MG63 (cell line): ENCODE results near the gene LCE2B. TPM values are rescaled to one million over a fixed set of nuclear protein-coding genes. Genes with fewer than 3 reads are reported as not detected.

Experiments
- DNase-seq: peaks from one replicate; pipeline ENCODE4 v3.0.0-alpha.2; 2020
- H3K27me3 ChIP-seq: fragments of 250-450 bp; sonication (Bioruptor Pico); 2 replicates; pipeline ENCODE4 v1.5.1; 2020; ENCODE audit warnings: mild to moderate bottlenecking, moderate library complexity
- H3K36me3 ChIP-seq: fragments of 250-450 bp; sonication (Bioruptor Pico); 2 replicates; pipeline ENCODE4 v1.5.1; 2020; ENCODE audit warnings: mild to moderate bottlenecking, moderate library complexity
- H3K4me3 ChIP-seq: fragments of 250-450 bp; sonication (Bioruptor Pico); 2 replicates; pipeline ENCODE4 v1.5.1; 2020; ENCODE audit warnings: mild to moderate bottlenecking, moderate library complexity
- H3K9me3 ChIP-seq: fragments of 250-450 bp; sonication (Bioruptor Pico); 2 replicates; pipeline ENCODE4 v1.5.1; 2020; ENCODE audit warnings: mild to moderate bottlenecking, moderate library complexity
- total RNA-seq: library from RNA; depleted of rRNA; stranded (reverse); fragments of >200 nt; shearing (Covaris generic); gene quantifications from 2 replicates; pipeline ENCODE4 v1.2.3, GENCODE V29; 2014; ENCODE audit warnings: low replicate concordance; rRNA removed

Gene LCE2B
- total RNA-seq, 1 experiment from 2014 or later, result not detected

DNA sequence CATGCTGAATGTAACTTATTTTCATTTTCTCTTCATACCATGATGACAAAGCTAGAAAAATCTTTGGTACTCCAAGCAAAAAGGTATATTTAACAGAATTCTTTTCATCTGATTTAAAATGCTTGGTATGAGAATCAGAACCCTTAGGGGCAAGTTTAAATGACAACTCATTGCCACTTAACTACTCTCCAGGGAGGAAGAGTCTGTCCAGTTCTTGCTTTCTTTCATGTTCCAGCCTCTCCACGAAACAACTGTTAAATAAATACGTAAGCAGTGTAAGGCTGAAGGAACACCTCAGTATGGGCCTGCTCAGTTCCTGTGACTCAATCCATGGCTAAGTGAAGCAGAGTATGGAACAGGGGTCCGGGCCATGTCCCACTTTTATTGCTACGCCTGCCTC is 13.8 kb downstream of the LCE2B start:
- no peak for DNase-seq
- Histone ChIP-seq H3K9me3 (no peaks in the 10 kb centered on the region), H3K36me3 (no peaks in the 10 kb centered on the region), H3K4me3 (no peak overlapping the region), H3K27me3 (no peaks in the 10 kb centered on the region)

- Histone ChIP-seq H3K27me3 (no peaks in the 10 kb centered on the region), H3K9me3 (no peaks in the 10 kb centered on the region), H3K36me3 (no peaks in the 10 kb centered on the region), H3K4me3 (no peak within 1 kb of the TSS)
- no peak for DNase-seq
These were observed 21.9 kb downstream of the LCE2B start, which contains the start of gene LCE4A for GRCh38 chr1:152707860-152708259. LCE4A (plus strand) TSS chr1:152708160; CDS start chr1:152709076, 916 bp downstream.

DNA sequence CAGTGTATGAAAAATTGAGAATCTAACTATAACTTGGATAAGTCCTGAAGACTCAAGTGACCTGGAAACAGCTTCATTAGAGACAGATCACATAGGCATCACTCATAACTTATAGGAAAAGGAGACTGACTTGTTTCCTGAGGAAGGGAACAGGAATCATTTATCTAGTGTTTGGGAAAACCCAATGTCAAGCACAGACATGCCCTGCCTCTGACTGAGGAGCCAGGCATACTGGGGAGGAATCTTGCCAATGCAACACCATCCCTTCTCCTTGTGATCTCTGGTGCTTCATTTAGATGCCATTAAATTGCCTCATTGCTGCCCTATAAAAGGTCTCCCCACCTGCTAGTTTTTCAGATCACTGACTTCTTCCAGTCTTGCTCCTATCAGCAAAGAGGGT is 32.3 kb downstream of the LCE2B start:
- DNase-seq, result no peak
- no peaks in the 10 kb centered on the region for H3K9me3 ChIP-seq

DNA sequence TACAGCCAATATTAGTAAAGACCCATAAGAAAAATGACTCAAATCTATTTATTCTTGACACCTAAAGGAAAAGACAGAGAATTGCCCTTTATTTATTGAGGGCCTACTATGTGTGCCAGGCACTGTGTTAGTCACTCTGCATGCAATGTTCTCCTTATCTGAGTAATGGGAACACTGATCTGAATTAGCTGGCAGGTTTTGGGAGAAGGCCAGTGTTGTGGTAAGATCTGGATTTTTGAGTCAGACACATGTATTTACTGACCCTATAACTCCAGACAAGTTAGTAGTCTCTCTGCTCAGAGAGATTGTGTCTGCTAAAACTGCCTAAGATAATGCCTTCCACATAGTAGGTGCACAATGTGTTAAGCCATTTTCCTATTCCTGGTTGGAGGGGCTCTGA is 39.3 kb downstream of the LCE2B start:
- Histone ChIP-seq H3K27me3 (no peaks in the 10 kb centered on the region), H3K9me3 (no peaks in the 10 kb centered on the region), H3K36me3 (no peaks in the 10 kb centered on the region), H3K4me3 (no peak overlapping the region)
- peak; percentile 32 for DNase-seq

More for the DNA sequence above, 32.3 kb downstream of the LCE2B start:
- H3K27me3 ChIP-seq, result no peaks in the 10 kb centered on the region; the same call in 1 of the 2 replicates
- H3K4me3 ChIP-seq, result no peak overlapping the region
- H3K36me3 ChIP-seq, result no peaks in the 10 kb centered on the region

DNA sequence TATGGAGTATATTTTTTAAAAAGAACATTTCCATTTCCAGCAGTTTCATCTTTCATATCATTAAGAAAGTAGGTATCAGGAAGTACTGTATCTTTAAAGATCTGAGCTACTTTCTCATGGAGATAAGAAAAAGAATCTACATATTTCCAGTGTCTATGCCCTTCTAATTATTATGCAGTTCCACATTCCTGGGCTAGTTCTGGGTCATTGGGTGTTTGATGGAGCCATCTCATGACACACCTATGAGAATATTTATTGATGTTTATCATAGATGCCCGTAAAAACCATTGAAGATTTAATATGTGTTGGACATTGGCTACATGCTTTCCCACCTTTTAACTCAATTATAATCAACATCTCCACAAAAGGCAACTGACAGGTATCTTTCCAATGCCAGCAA is 43.1 kb downstream of the LCE2B start:
- no peaks in the 10 kb centered on the region for H3K27me3 ChIP-seq
- DNase-seq, result no peak
- no peaks in the 10 kb centered on the region for H3K36me3 ChIP-seq
- no peak overlapping the region for H3K4me3 ChIP-seq
- H3K9me3 ChIP-seq, result no peaks in the 10 kb centered on the region

GRCh38 chr1:152735648-152736047 is 49.7 kb downstream of the LCE2B start:
- H3K9me3 ChIP-seq, result no peaks in the 10 kb centered on the region
- no peak for DNase-seq
- H3K4me3 ChIP-seq, result no peak overlapping the region
- no peaks in the 10 kb centered on the region for H3K36me3 ChIP-seq
- no peaks in the 10 kb centered on the region; the same call in 1 of the 2 replicates for H3K27me3 ChIP-seq

Other genes with a start within 250 kb of the LCE2B start
- gene LCE5A, start 175.3 kb upstream of the LCE2B start, total RNA-seq, result not detected in 2 replicates
- gene CRCT1, start 171.6 kb upstream of the LCE2B start, total RNA-seq, result not detected in 2 replicates
- gene LCE3E, start 119.3 kb upstream of the LCE2B start, total RNA-seq, result not detected in 2 replicates
- gene LCE3D, start 105.6 kb upstream of the LCE2B start, total RNA-seq, result not detected in 2 replicates
- not detected in 2 replicates for gene LCE3C, start 85.9 kb upstream of the LCE2B start, total RNA-seq
- not detected in 2 replicates for gene LCE3B, start 72.3 kb upstream of the LCE2B start, total RNA-seq
- not detected in 2 replicates for gene LCE3A, start 63.0 kb upstream of the LCE2B start, total RNA-seq
- gene LCE2D, start 22.7 kb upstream of the LCE2B start, total RNA-seq, result not detected in 2 replicates
- not detected in 2 replicates for gene LCE2C, start 10.8 kb upstream of the LCE2B start, total RNA-seq
- not detected in 2 replicates for gene LCE2A, start 12.2 kb downstream of the LCE2B start, total RNA-seq
- not detected in 2 replicates for gene LCE4A, start 22.0 kb downstream of the LCE2B start, total RNA-seq
- gene KPRP, start 71.9 kb downstream of the LCE2B start, total RNA-seq, result not detected in 2 replicates
- gene LCE1F, start 89.0 kb downstream of the LCE2B start, total RNA-seq, result not detected in 2 replicates
- not detected in 2 replicates for gene LCE1E, start 100.1 kb downstream of the LCE2B start, total RNA-seq
- not detected in 2 replicates for gene LCE1D, start 110.6 kb downstream of the LCE2B start, total RNA-seq
- not detected in 2 replicates for gene LCE1C, start 120.5 kb downstream of the LCE2B start, total RNA-seq
- gene LCE1B, start 125.8 kb downstream of the LCE2B start, total RNA-seq, result not detected in 2 replicates
- not detected in 2 replicates for gene LCE1A, start 141.3 kb downstream of the LCE2B start, total RNA-seq
- not detected in 2 replicates for gene LCE6A, start 156.7 kb downstream of the LCE2B start, total RNA-seq
- gene LCE7A, start 173.9 kb downstream of the LCE2B start, total RNA-seq, result not detected in 2 replicates
- gene SMCP, start 192.2 kb downstream of the LCE2B start, total RNA-seq, result not detected in 2 replicates
- gene IVL, start 222.4 kb downstream of the LCE2B start, total RNA-seq, result not detected in 2 replicates